DND-41 (cell line): ENCODE results near the gene ARHGAP15.

Experiments
- CTCF ChIP-seq: IDR thresholded peaks from 2 replicates; pipeline ENCODE4 v1.5.1; 2012; ENCODE audit warnings: borderline replicate concordance, low read length, moderate library complexity, mild to moderate bottlenecking; ENCODE audit not compliant: poor library complexity, severe bottlenecking; ENCODE audit errors: extremely low read depth
- EZH2 ChIP-seq: IDR thresholded peaks from 3 replicates; pipeline ENCODE4 v1.6.1; 2012; ENCODE audit warnings: borderline replicate concordance, low read depth, mild to moderate bottlenecking, moderate library complexity, low read length, inconsistent platforms; ENCODE audit not compliant: severe bottlenecking

- TF ChIP-seq CTCF: no peak
- TF ChIP-seq EZH2: no peak
These were observed 307.7 kb downstream of the ARHGAP15 start for GRCh38 chr2:143436951-143437350.
